ENCODE measurements around the gene CCNL1. TPM values are rescaled to one million over a fixed set of nuclear protein-coding genes. Genes with fewer than 3 reads are reported as not detected.

CCNL1 gene
- total and polyA plus RNA-seq, 2 of the 4 experiments (the other 2 are of a cell fraction), result 60.9 to 83.3 TPM

- Histone ChIP-seq H2AK9ac (replicated peaks; ENCODE audit: low read depth, low read length, poor library complexity) (no peak overlapping the region), H3K9me3 (ENCODE audit: control insufficient read depth, insufficient read depth, low read length) (no peaks in the 10 kb centered on the region), H3K4me3 (ENCODE audit: insufficient read depth, low read depth, low read length) (no peak overlapping the region), H3K9me1 (ENCODE audit: insufficient read depth, low read length) (peaks cover 39% of the 10 kb centered on the region), H3K79me1 (ENCODE audit: low read depth in 1 of 2, low read length in 2 of 2) (peaks cover 0 to 5% of the 10 kb centered on the region in 2 experiments; a peak in 1 of 4 replicates), H3K27me3 (ENCODE audit: control insufficient read depth, insufficient read depth, low read length) (no peaks in the 10 kb centered on the region), H3K9ac (ENCODE audit: low read depth, low read length) (no peak overlapping the region), H4K8ac (ENCODE audit: low read depth in 2 of 2, low read length in 2 of 2) (no peak overlapping the region), H2AFZ (replicated peaks; ENCODE audit: low read length, poor library complexity) (peak overlapping the region; percentile 37), H4K20me1 (ENCODE audit: insufficient read depth, low read length) (no peaks in the 10 kb centered on the region), H2AK5ac (ENCODE audit: low read depth, low read length) (peak overlapping the region; percentile 40; the same call in 1 of the 2 replicates), H3K36me3 (ENCODE audit: control insufficient read depth, insufficient read depth, low read length) (no peaks in the 10 kb centered on the region), H3K4me1 (ENCODE audit: control insufficient read depth, insufficient read depth, low read length) (peaks cover 39% of the 10 kb centered on the region), H4K91ac (ENCODE audit: insufficient read depth, low read depth, low read length) (no peak overlapping the region), H3K4ac (ENCODE audit: low read depth, low read length) (0 out of 2 replicates have a peak overlapping the region, but pooled peaks have one; percentile 28), H2BK20ac (ENCODE audit: low read depth, low read length) (peak overlapping the region; percentile 24; the same call in 1 of the 2 replicates), H3K14ac (replicated peaks; ENCODE audit: low read depth, low read length) (no peak overlapping the region; the same call in 1 of the 2 replicates), H3K18ac (ENCODE audit: low read depth, low read length) (no peak overlapping the region), H2BK5ac (ENCODE audit: low read depth, low read length, poor library complexity, severe bottlenecking) (no peak overlapping the region), H4K5ac (ENCODE audit: low read depth, low read length) (no peak overlapping the region), H2BK120ac (ENCODE audit: low read depth, low read length) (no peak overlapping the region), H2BK15ac (ENCODE audit: low read depth, low read length) (no peak overlapping the region), H3K27ac (ENCODE audit: insufficient read depth, low read length) (no peak overlapping the region), H3K56ac (ENCODE audit: extremely low read depth, insufficient read depth, low read length) (no peak overlapping the region), H3K4me2 (ENCODE audit: low read depth, low read length) (no peak overlapping the region), H3K23ac (ENCODE audit: low read depth, low read length) (no peak overlapping the region)
- no peak for DNase-seq
- TF ChIP-seq FOS (IDR thresholded peaks at IDR 0.05; ENCODE audit: low read depth, low read length) (no peak), RCOR1 (IDR thresholded peaks at IDR 0.05; ENCODE audit: insufficient replicate concordance, low read length) (no peak), USF2 (IDR thresholded peaks at IDR 0.05; ENCODE audit: low read depth, low read length) (no peak), ELK1 (IDR thresholded peaks at IDR 0.05; ENCODE audit: borderline replicate concordance, low read depth, low read length) (no peak), POLR2A (IDR thresholded peaks at IDR 0.05; ENCODE audit: low read depth, low read length) (no peak), MXI1 (IDR thresholded peaks at IDR 0.05; ENCODE audit: borderline replicate concordance, low read depth, low read length) (no peak), MAFK (IDR thresholded peaks at IDR 0.05; ENCODE audit: low read depth, low read length) (no peak), RAD21 (IDR thresholded peaks at IDR 0.05; ENCODE audit: low read length) (no peak), CTCF (conservative IDR thresholded peaks at IDR 0.05; ENCODE audit: low read depth, low read length) (no peak), NFE2L2 (IDR thresholded peaks at IDR 0.05; ENCODE audit: low read depth, low read length) (no peak), MAZ (IDR thresholded peaks at IDR 0.05; ENCODE audit: borderline replicate concordance, low read depth, low read length) (no peak), SMC3 (IDR thresholded peaks at IDR 0.05; ENCODE audit: low read depth, low read length) (no peak), CEBPB (IDR thresholded peaks at IDR 0.05; ENCODE audit: low read depth, low read length) (no peak), CHD1 (IDR thresholded peaks at IDR 0.05; ENCODE audit: low read depth, low read length) (no peak)
- ChIA-PET CTCF (no interaction called here), POLR2A (ENCODE audit: unreplicated experiment) (no interaction called here)
- WGBS, 2 experiments (ENCODE audit: extremely low coverage in 2 of 2, insufficient read length in 1 of 2), result no CpG with 5 or more reads among the region's 2 CpGs
- in situ Hi-C loops (cut with MboI; ENCODE audit: low sequenced_read_pairs) (loop anchor here (10.0 to 25.0 kb wide), 2 partner anchors 988 to 1146 kb away; no protein-coding TSS in a partner anchor), intact Hi-C loops (cut with micrococcal nuclease) (loop anchor here (10.0 kb wide), 1 partner anchor 748 kb away; no protein-coding TSS in a partner anchor), dilution Hi-C loops (cut with HindIII; ENCODE audit: low sequenced_read_pairs, unreplicated experiment) (no loop called here)
- no peak for ATAC-seq (ENCODE audit: low read depth)
- BruUV-seq (replicated peaks), result no TSS peak
These were observed 27.0 kb downstream of the CCNL1 start for GRCh38 chr3:157132936-157133335.

All from IMR-90 (cell line).